Activated CD4-positive, alpha-beta T cell treated with anti-CD3 and anti-CD28 coated beads, Interleukin-2, amount 10 ng/mL, durations not matched to agents 24 days and 14 days (primary cell): ENCODE measurements around the gene DNAJC28. TPM values are rescaled to one million over a fixed set of nuclear protein-coding genes. Genes with fewer than 3 reads are reported as not detected.

Experiments
- DNase-seq: peaks from one replicate; pipeline ENCODE4 v3.0.0; 2022
- H3K27ac Mint-ChIP-seq: one replicate; pipeline ENCODE4 v1.8.0; 2022; ENCODE audit warnings: mild to moderate bottlenecking, mixed read lengths
- H3K27me3 Mint-ChIP-seq: one replicate; pipeline ENCODE4 v1.8.0; 2022; ENCODE audit warnings: mixed read lengths
- H3K36me3 Mint-ChIP-seq: one replicate; pipeline ENCODE4 v1.8.0; 2022; ENCODE audit warnings: low read depth, mild to moderate bottlenecking, mixed read lengths
- H3K4me1 Mint-ChIP-seq: one replicate; pipeline ENCODE4 v1.8.0; 2021; ENCODE audit warnings: mixed read lengths
- H3K4me3 Mint-ChIP-seq: one replicate; pipeline ENCODE4 v1.8.0; 2022; ENCODE audit warnings: mild to moderate bottlenecking, moderate library complexity, mixed read lengths
- H3K9me3 Mint-ChIP-seq: one replicate; pipeline ENCODE4 v1.8.0; 2021; ENCODE audit warnings: mixed read lengths
- intact Hi-C: fragments of 100-400 bp; cut with micrococcal nuclease; formaldehyde crosslinking; loops from one replicate; pipeline ENCODE4 v1.15.1; 2023
- total RNA-seq: library from RNA; stranded (reverse); gene quantifications from 2 replicates; pipeline ENCODE4 v1.2.3, GENCODE V29; 2022

The DNAJC28 gene
- total RNA-seq, 1 donor from 2014 or later: 0.12 TPM

DNA sequence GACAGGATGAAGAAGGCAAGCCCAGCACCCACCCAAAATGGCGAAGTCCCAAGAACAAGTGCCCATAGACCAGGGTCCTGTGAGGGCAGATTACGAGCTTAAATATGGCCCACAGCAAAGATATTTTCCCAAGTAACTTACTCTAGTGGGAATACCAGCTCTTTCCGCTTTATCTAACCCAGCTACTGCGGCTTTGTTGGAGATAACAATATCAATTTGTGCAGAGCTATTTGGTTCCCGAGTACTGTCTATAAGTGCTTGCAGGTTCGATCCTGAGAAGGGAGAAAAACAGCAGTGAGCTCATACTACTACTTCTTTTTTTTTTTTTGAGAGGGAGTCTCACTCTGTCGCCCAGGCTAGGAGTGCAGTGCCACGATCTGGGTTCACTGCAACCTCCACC is 14.3 kb upstream of the DNAJC28 start:
- Mint-ChIP-seq H3K4me1 (no peaks in the 10 kb centered on the region), H3K9me3 (no peaks in the 10 kb centered on the region), H3K27ac (no peak overlapping the region), H3K4me3 (no peak overlapping the region), H3K27me3 (no peaks in the 10 kb centered on the region), H3K36me3 (peaks cover 70% of the 10 kb centered on the region)
- intact Hi-C loops: no loop called here
- no peak for DNase-seq

DNA sequence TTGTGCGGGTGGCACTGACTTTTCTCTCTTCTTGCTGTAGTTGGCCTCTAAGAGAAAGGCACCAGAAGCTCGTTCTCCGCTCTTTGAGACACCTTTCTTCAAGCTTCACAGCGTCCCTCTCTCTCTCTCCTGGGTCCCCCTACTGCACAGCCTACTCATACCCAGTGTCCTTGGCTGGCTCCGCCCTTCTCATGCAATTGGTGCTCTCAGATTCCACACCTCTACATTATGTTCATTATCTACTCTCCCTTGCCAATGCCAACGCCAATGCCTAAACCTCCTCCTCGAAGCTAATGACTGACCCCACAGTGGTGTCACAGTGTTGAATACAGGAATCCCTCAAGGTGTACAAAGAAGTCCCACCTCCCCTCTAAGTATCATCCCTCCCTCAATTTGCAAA is 4.8 kb upstream of the DNAJC28 start:
- no peaks in the 10 kb centered on the region for H3K9me3 Mint-ChIP-seq
- peaks cover 4% of the 10 kb centered on the region for H3K4me1 Mint-ChIP-seq
- no peaks in the 10 kb centered on the region for H3K36me3 Mint-ChIP-seq
- no peak for DNase-seq
- H3K27ac Mint-ChIP-seq: no peak overlapping the region
- no peak overlapping the region for H3K4me3 Mint-ChIP-seq
- H3K27me3 Mint-ChIP-seq: peaks cover 8% of the 10 kb centered on the region
- intact Hi-C loops: no loop called here

DNA sequence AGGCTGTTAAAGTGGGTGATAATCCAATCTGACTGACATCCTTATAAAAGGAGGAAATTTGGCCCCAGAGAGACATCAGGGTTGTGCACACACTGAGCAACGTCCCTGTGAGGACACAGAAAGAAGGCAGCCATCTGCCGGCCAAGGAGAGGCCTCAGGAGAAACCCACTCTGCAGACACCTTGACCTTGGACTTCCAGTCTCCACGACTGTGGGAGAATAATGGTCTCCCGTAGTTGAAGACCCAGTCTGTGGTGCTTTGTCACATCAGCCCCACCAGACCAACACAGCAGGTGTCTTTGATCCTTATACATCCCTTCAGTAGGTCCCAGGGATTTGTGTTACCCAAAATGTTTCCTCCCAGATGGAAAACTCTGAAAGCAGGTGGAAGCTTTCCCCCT is 4.2 kb upstream of the DNAJC28 start:
- no peak for DNase-seq
- no peaks in the 10 kb centered on the region for H3K9me3 Mint-ChIP-seq
- intact Hi-C loops: no loop called here

DNA sequence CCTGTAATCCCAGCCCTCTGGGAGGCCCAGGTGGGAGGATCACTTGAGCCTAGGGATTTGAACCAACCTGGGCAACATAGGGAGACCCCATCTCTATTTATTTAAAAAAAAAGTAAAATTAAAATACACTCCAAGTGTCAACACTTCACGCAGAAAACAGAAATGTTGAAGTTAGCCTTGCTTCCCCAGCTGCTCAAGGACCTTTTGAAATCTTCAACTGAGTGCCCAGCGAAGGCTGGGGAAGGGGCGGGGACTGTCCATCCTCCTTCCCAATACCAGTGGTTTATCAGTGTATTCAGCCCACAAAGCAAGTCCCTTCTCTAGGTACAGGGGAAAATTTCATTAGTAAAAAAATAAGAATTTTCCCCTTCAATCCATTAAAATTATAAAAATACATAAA is 2.2 kb upstream of the DNAJC28 start:
- Mint-ChIP-seq H3K36me3 (no peaks in the 10 kb centered on the region), H3K4me1 (peaks cover 10% of the 10 kb centered on the region), H3K4me3 (no peak overlapping the region), H3K27ac (no peak overlapping the region), H3K27me3 (peaks cover 13% of the 10 kb centered on the region), H3K9me3 (no peaks in the 10 kb centered on the region)
- intact Hi-C loops: loop anchor here (5.0 kb wide), 1 partner anchor 94 kb away; the partner anchor contains the start of gene DONSON
- no peak for DNase-seq

More for the DNA sequence above, 4.2 kb upstream of the DNAJC28 start:
- Mint-ChIP-seq H3K36me3 (no peaks in the 10 kb centered on the region), H3K4me3 (no peak overlapping the region), H3K27me3 (peaks cover 8% of the 10 kb centered on the region), H3K4me1 (peaks cover 8% of the 10 kb centered on the region), H3K27ac (no peak overlapping the region)

DNA sequence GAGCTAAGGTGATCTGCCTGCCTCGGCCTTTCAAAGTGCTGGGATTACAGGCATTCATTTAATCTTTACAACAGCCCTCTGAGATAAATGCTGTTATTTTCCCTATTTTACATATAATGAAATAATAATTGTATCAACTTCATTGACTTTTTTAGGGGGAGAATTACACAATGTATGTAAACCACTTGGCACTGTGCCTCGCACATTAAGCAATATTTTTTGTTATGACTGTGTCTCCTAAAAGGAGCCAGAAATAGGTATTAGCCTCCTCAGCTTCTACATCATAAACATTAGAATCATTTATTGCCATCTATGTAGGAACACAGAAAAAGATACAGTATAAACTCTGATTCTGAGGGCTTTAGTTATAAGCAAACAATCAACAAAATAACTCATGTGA is 1.1 kb upstream of the DNAJC28 start:
- H3K4me3 Mint-ChIP-seq: peak overlapping the region; percentile 34
- peaks cover 18% of the 10 kb centered on the region for H3K27me3 Mint-ChIP-seq
- no peaks in the 10 kb centered on the region for H3K36me3 Mint-ChIP-seq
- no peak for DNase-seq
- no peak overlapping the region for H3K27ac Mint-ChIP-seq
- peaks cover 10% of the 10 kb centered on the region for H3K4me1 Mint-ChIP-seq
- intact Hi-C loops: loop anchor here (5.0 kb wide), 1 partner anchor 95 kb away; the partner anchor contains the start of gene DONSON
- H3K9me3 Mint-ChIP-seq: no peaks in the 10 kb centered on the region

DNA sequence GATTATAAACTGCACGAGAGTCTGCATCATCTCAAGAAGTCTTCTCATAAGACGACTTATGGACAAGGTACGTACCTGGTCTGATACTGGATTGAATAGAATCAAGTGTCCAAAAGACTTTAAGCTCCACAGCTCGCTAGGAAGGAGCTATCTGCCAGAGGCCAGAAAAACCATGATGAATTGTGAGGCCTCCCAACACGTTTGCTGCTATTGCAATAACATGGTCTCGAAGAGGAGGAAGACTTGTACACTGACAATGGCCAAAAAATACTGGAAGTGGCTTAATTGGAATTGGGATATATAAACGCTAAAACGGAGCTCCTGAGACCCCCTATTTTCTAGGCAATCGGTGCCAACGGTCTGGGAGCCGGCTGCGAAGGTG is 534 bp downstream of the DNAJC28 start:
- intact Hi-C loops: loop anchor here (1.0 to 5.0 kb wide), 4 partner anchors 12 to 150 kb away; partner anchors contain the start of genes CRYZL1, DONSON, GART and TMEM50B

DNA sequence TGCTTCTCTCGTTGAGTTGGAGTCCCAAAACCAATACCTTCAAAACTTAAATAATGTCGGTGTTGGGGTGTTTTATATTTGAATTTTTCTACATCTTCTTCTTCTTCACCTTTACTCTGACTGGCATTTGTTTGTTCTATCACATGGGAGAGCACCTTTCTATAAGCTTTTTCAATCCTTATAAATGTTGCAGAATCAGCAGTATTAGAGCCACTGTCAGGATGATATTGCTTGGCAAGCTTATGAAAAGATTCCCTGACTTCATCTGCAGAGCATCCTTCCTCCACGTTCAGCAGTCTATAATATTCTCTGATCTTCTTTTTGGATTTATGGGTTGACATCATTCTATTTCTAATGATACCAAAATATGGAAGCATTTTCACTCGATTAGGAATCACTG is 2.6 kb downstream of the DNAJC28 start:
- Mint-ChIP-seq H3K4me1 (peaks cover 10% of the 10 kb centered on the region), H3K9me3 (no peaks in the 10 kb centered on the region), H3K27ac (no peak overlapping the region), H3K27me3 (peaks cover 15% of the 10 kb centered on the region), H3K36me3 (no peaks in the 10 kb centered on the region), H3K4me3 (no peak overlapping the region)
- DNase-seq: no peak
- intact Hi-C loops: loop anchor here (10.0 kb wide), 1 partner anchor 714 kb away; the partner anchor contains the start of gene PAXBP1

More for the DNA sequence above, 534 bp downstream of the DNAJC28 start:
- H3K27ac Mint-ChIP-seq: peak overlapping the region; percentile 13
- peaks cover 15% of the 10 kb centered on the region for H3K27me3 Mint-ChIP-seq
- H3K4me3 Mint-ChIP-seq: peak overlapping the region; percentile 84
- H3K4me1 Mint-ChIP-seq: peaks cover 10% of the 10 kb centered on the region
- H3K36me3 Mint-ChIP-seq: no peaks in the 10 kb centered on the region
- no peak for DNase-seq
- no peaks in the 10 kb centered on the region for H3K9me3 Mint-ChIP-seq

DNA sequence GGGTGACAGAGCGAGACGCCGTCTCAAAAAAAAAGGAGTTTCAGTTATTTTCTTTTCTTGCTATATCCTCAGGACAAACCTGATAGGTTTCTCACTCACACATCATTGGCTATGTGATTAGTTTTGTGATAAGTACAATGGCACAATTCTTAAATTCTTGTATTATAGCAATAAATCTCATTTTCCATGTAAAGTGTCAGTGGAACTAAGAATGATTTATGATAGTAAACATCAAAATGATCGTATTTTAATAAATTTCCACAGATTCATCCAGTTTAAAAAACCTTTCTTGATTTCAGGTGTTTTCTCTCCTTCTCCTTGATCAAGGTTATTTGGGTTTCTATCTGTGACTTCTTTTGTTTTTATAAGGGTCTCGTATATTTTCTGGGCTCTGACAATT is 3.5 kb downstream of the DNAJC28 start:
- Mint-ChIP-seq H3K27me3 (peaks cover 18% of the 10 kb centered on the region), H3K36me3 (no peaks in the 10 kb centered on the region), H3K9me3 (no peaks in the 10 kb centered on the region), H3K4me1 (peaks cover 10% of the 10 kb centered on the region), H3K27ac (no peak overlapping the region), H3K4me3 (no peak overlapping the region)
- intact Hi-C loops: loop anchor here (10.0 kb wide), 1 partner anchor 713 kb away; the partner anchor contains the start of gene PAXBP1
- no peak for DNase-seq

DNA sequence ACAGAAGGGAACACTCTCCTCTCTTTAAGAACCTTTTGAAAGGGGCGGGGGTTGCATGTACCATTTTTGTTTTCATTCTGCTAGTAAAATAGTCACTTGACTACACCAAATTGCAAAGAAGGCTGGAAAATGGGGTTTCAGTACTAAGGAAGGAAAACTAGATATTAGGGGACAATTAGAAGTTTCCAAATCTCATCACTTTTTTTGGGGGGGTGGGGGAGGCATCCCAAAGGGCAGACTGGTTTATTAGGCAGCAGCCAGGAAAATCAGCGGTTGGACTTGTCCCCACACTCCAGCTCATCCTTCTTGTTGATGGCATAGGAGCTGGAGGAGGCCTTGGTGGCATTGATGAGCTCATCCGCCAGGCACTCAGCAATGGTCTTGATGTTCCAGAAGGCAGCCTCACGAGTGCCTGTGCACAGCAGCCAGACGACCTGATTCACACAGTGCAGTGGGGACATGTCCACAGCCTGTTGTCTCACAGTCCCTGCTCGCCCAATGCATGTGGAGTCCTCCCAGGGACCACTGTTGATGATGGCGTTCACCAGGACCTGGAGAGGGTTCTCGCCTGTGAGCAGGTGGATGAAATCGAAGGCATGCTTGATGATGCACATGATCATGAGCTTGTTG is 10.1 kb downstream of the DNAJC28 start:
- H3K36me3 Mint-ChIP-seq: no peaks in the 10 kb centered on the region
- H3K4me3 Mint-ChIP-seq: peak overlapping the region; percentile 93
- no peak for DNase-seq
- H3K27me3 Mint-ChIP-seq: peaks cover 14% of the 10 kb centered on the region
- H3K9me3 Mint-ChIP-seq: no peaks in the 10 kb centered on the region
- intact Hi-C loops: loop anchor here (10.0 kb wide), 1 partner anchor 707 kb away; the partner anchor contains the start of gene PAXBP1
- H3K27ac Mint-ChIP-seq: no peak overlapping the region
- peaks cover 15% of the 10 kb centered on the region for H3K4me1 Mint-ChIP-seq

DNA sequence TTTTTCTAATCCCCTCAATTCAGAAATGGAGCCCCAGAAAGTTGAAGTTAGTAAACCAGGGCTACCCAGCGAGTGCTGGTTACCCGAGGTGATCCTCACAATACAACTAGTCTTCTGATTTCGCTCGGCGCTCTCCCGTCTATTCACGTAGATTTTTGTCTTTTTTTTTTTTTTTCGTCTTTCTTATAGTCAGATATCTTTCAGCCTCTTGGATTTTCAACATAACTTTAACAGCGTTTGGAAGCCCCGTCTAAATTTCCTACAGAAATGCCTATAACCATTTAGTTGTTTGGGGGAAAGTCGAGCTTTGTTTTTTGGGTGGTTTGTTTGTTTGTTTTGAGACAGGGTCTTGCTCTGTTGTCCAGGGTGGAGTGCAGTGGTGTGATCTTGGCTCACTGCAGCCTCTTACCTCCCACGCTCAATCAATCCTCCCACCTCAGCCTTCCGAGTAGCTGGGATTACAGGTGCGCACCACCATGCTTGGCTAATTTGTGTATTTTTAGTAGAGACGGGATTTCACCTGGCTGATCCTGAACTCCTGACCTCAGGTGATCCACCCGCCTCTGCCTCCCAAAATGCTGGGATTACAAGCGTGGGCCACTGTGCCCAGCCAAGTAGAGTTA is 10.9 kb downstream of the DNAJC28 start:
- Mint-ChIP-seq H3K9me3 (no peaks in the 10 kb centered on the region), H3K4me3 (peak overlapping the region; percentile 93), H3K36me3 (no peaks in the 10 kb centered on the region), H3K27me3 (peaks cover 14% of the 10 kb centered on the region), H3K27ac (peak overlapping the region; percentile 93), H3K4me1 (peaks cover 15% of the 10 kb centered on the region)
- intact Hi-C loops: loop anchor here (10.0 kb wide), 1 partner anchor 706 kb away; the partner anchor contains the start of gene PAXBP1
- no peak for DNase-seq

DNA sequence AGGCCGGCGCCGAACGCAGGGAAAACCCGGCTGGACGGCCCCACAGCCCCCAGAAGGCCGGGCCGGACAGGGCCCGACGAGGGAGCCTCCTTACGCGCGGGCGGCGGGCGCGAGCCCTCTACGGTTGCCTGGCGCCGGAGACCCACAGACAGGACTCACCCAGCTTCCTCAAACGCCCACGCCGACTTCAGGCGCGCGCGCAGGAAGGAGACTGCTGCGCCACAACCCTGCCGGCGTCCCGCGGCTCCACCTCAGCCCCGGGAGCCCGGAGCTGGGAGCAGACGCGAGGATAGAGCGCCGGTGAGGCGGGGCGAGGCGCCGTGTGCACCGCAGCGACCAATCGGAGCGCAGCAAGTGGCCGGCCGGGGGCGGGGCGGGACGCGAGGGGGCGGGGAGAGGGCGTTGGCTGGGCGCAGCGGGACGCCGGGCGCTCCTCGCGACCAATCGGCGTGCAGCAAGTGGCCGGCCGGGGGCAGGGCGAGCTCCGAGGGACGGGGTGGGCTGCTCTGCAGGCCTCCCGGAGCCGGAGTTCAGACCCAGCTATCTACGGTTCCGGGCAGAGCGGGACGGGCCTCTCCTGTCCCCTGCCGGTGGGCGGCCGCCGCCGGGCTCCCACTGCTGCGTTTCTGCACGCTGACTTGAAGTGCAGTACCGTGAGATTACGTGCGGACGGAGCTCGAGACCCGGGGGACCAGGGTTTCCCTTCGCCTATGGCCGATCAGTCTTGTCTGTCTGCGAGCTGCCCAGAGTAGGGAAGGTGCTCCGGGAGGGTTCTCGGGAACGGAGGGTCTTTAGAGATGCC is 11.6 kb downstream of the DNAJC28 start, which contains the start of gene TMEM50B:
Gene TMEM50B (minus strand): TSS at position 296 of the 802 bp plus-strand sequence. CDS start 11,089 bp downstream, outside the sequence.
- peak; percentile 98 for DNase-seq
- H3K27ac Mint-ChIP-seq: peak within 1 kb of the TSS; percentile 93
- intact Hi-C loops: loop anchor here (1.0 to 10.0 kb wide), 7 partner anchors 11 to 867 kb away; partner anchors contain the start of genes CFAP298, CRYZL1, DNAJC28 and GART
- peaks cover 15% of the 10 kb centered on the region for H3K4me1 Mint-ChIP-seq
- no peaks in the 10 kb centered on the region for H3K36me3 Mint-ChIP-seq
- peaks cover 14% of the 10 kb centered on the region for H3K27me3 Mint-ChIP-seq
- H3K9me3 Mint-ChIP-seq: no peaks in the 10 kb centered on the region
- peak within 1 kb of the TSS; percentile 93 for H3K4me3 Mint-ChIP-seq

DNA sequence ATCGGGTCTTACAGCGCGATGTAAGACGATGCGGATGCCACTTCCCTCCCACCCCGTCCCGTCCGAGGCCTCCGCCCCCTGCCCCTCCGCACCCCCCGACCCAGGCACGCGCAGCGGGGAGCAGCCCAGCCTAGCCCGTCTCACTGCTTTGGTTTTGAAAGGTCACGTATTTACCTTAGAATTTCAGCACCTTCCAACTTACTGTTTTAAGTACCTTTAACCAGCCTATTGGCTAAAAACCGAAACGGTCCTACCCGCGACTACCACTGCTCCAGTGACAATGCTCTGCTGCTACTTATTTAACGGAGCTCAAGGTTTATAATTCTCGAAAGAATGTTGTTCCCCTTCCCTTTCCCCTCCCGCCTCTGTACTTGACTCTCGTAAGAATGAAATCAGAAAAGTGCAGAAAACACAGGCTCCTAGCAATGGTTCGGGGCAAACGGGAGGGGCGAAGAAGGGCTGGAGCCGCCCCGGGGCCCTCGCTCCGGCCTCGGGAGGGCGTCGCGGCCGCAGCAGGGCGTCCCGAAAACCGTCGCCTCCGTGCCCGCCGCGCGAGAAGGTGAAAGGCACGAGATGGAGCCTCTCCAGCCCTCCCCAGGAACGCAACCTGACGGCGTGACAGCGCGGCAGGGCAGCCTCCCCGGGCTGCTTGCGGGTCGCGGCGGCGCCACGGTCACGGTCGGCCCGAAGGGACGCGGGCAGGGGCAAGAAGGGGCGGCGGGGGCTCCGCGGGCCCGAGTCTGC is 12.4 kb downstream of the DNAJC28 start:
- Mint-ChIP-seq H3K27me3 (peaks cover 10% of the 10 kb centered on the region), H3K27ac (peak overlapping the region; percentile 83), H3K4me1 (peaks cover 15% of the 10 kb centered on the region), H3K9me3 (no peaks in the 10 kb centered on the region), H3K36me3 (no peaks in the 10 kb centered on the region), H3K4me3 (peak overlapping the region; percentile 93)
- DNase-seq: peak; percentile 84
- intact Hi-C loops: loop anchor here (1.0 to 5.0 kb wide), 6 partner anchors 12 to 866 kb away; partner anchors contain the start of genes CFAP298, CRYZL1, DNAJC28 and GART

DNA sequence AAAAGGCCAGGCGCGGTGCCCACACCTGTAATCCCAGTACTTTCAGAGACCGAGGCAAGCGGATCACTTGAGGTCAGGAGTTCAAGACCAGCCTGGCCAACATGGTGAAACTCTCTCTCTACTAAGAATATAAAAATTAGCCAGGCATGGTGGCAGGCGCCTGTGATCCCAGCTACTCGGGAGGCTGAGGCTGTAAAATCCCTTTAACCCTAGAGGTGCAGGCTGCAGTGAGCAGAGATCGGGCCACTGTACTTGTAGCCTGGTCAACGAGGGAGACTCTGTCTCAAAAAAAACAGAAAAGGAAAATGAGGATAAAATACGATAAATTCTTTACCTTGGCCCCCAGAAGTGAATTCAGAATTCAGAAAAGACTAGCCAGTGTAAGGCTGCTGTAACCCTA is 13.3 kb downstream of the DNAJC28 start:
- Mint-ChIP-seq H3K9me3 (no peaks in the 10 kb centered on the region), H3K27ac (peak overlapping the region; percentile 83), H3K27me3 (peaks cover 6% of the 10 kb centered on the region)

More for the DNA sequence above, 13.3 kb downstream of the DNAJC28 start:
- no peak for DNase-seq
- Mint-ChIP-seq H3K4me1 (peaks cover 15% of the 10 kb centered on the region), H3K4me3 (peak overlapping the region; percentile 93), H3K36me3 (no peaks in the 10 kb centered on the region)
- intact Hi-C loops: loop anchor here (2.0 to 5.0 kb wide), 4 partner anchors 43 to 865 kb away; partner anchors contain the start of genes CFAP298, CRYZL1 and SYNJ1
